EL (cell line): ENCODE results near the gene GPR39.

Source experiments
- DNase-seq: peaks from one replicate; pipeline ENCODE4 v3.0.0-alpha.2; 2016

Gene GPR39

GRCh38 chr2:132415256-132415914 is 1.2 kb upstream of the GPR39 start:
- DNase-seq, result peak; percentile 16

- peak; percentile 99 for DNase-seq
Measured at GRCh38 chr2:132415915-132416722, 486 bp upstream of the GPR39 start.

GRCh38 chr2:132417430-132418035 is 928 bp downstream of the GPR39 start:
- no peak for DNase-seq

GRCh38 chr2:132419235-132419634 is 2.6 kb downstream of the GPR39 start:
- DNase-seq, result no peak

GRCh38 chr2:132419941-132420340 is 3.3 kb downstream of the GPR39 start:
- DNase-seq, result no peak

GRCh38 chr2:132420816-132421805 is 4.5 kb downstream of the GPR39 start:
- DNase-seq, result no peak

GRCh38 chr2:132422736-132423135 is 6.1 kb downstream of the GPR39 start:
- no peak for DNase-seq

- no peak for DNase-seq
Measured at GRCh38 chr2:132424526-132425121, 8.0 kb downstream of the GPR39 start.

GRCh38 chr2:132426033-132426432 is 9.4 kb downstream of the GPR39 start:
- DNase-seq, result no peak

- DNase-seq, result no peak
Measured at GRCh38 chr2:132426656-132427055, 10.1 kb downstream of the GPR39 start.

- no peak for DNase-seq
Measured at GRCh38 chr2:132429351-132429750, 12.7 kb downstream of the GPR39 start.

- DNase-seq, result no peak
Measured at GRCh38 chr2:132429941-132430573, 13.5 kb downstream of the GPR39 start.

GRCh38 chr2:132430895-132431294 is 14.3 kb downstream of the GPR39 start:
- DNase-seq, result no peak

GRCh38 chr2:132437852-132438669 is 21.5 kb downstream of the GPR39 start:
- DNase-seq, result no peak

- DNase-seq, result peak; percentile 98
Measured at GRCh38 chr2:132438691-132439090, 22.1 kb downstream of the GPR39 start.

GRCh38 chr2:132439703-132440398 is 23.2 kb downstream of the GPR39 start:
- peak; percentile 31 for DNase-seq

- DNase-seq, result no peak
Measured at GRCh38 chr2:132441051-132441450, 24.4 kb downstream of the GPR39 start.

- DNase-seq, result no peak
Measured at GRCh38 chr2:132442278-132442677, 25.7 kb downstream of the GPR39 start.

- no peak for DNase-seq
Measured at GRCh38 chr2:132443106-132443505, 26.5 kb downstream of the GPR39 start.

- no peak for DNase-seq
Measured at GRCh38 chr2:132446444-132446843, 29.8 kb downstream of the GPR39 start.
